Natural killer cell (primary cell): Measurements from ENCODE around the gene PDE5A. TPM values are rescaled to one million over a fixed set of nuclear protein-coding genes. Genes with fewer than 3 reads are reported as not detected.

Experiments
- ATAC-seq, 3 donors: fragments of 150-1000 bp in 2 of 3; fragments of 200-7000 bp in 1 of 3; cut with Tn5 transposase; 1 replicate in 1 of 3; 2 replicates in 2 of 3; pipeline ENCODE4 v1.10.0; 2021; ENCODE audit warnings: mild to moderate bottlenecking in 2 of 3, moderate library complexity in 2 of 3
- DNase-seq, 2 donors: peaks; one replicate each; pipeline versions ENCODE4 v3.0.0 to v3.0.0-alpha.2; 2013 to 2021; ENCODE audit warnings: mixed read lengths in 1 of 2
- H3K27ac ChIP-seq: one replicate; pipeline ENCODE4 v1.5.1; 2013; ENCODE audit warnings: mild to moderate bottlenecking, low read length
- H3K27me3 ChIP-seq: one replicate; pipeline ENCODE4 v1.6.1; 2013; ENCODE audit warnings: low read length; ENCODE audit not compliant: control insufficient read depth, insufficient read depth
- H3K36me3 ChIP-seq: one replicate; pipeline ENCODE4 v1.6.1; 2013; ENCODE audit warnings: low read length; ENCODE audit not compliant: control insufficient read depth, insufficient read depth
- H3K4me1 ChIP-seq: one replicate; pipeline ENCODE4 v1.6.1; 2013; ENCODE audit warnings: low read length; ENCODE audit not compliant: control insufficient read depth, insufficient read depth
- H3K4me3 ChIP-seq: one replicate; pipeline ENCODE4 v1.5.1; 2013; ENCODE audit warnings: low read length
- H3K9me3 ChIP-seq: one replicate; pipeline ENCODE4 v1.6.1; 2013; ENCODE audit warnings: low read length; ENCODE audit not compliant: control insufficient read depth, insufficient read depth
- H3K27ac Mint-ChIP-seq, 2 donors: one replicate each; pipeline ENCODE4 v1.8.0; 2022; ENCODE audit warnings: mild to moderate bottlenecking in 2 of 2, mixed read lengths in 2 of 2, moderate library complexity in 1 of 2
- H3K27me3 Mint-ChIP-seq, 2 donors: one replicate each; pipeline ENCODE4 v1.8.0; 2022; ENCODE audit warnings: low read depth in 2 of 2, mixed read lengths in 2 of 2
- H3K36me3 Mint-ChIP-seq: one replicate; pipeline ENCODE4 v1.8.0; 2022; ENCODE audit warnings: mixed read lengths
- H3K4me1 Mint-ChIP-seq, 2 donors: one replicate each; pipeline ENCODE4 v1.8.0; 2022; ENCODE audit warnings: mixed read lengths in 2 of 2
- H3K4me3 Mint-ChIP-seq: one replicate; pipeline ENCODE4 v1.8.0; 2022; ENCODE audit warnings: mild to moderate bottlenecking, moderate library complexity, mixed read lengths
- H3K9me3 Mint-ChIP-seq, 2 donors: one replicate each; pipeline ENCODE4 v1.8.0; 2022; ENCODE audit warnings: mixed read lengths in 2 of 2
- WGBS: methylation state at CpG from one replicate; pipeline ENCODE4 v1.1.7; 2013; ENCODE audit warnings: missing lambda C conversion rate; ENCODE audit not compliant: insufficient coverage; 5-methylcytosine and 5-hydroxymethylcytosine counted together
- intact Hi-C: fragments of 100-400 bp; cut with micrococcal nuclease; formaldehyde crosslinking; loops from one replicate; pipeline ENCODE4 v1.14.2; 2022
- total RNA-seq, 4 donors: library from RNA; stranded (reverse); fragments of 120-200 nt in 1 of 4; gene quantifications; one replicate each; pipeline versions ENCODE4 v1.2.3 to v1.2.4, GENCODE V29; 2013 to 2022
- TF ChIP-seq, protein P1 (sequence below): fragments of 200-600 bp; IDR thresholded peaks from one replicate; pipeline ENCODE4 v1.8.0; 2022; ENCODE audit warnings: antibody characterized with exemption

Gene PDE5A
- total RNA-seq, 3 donors from 2014 or later (not counting 1 experiment from before 2014, with no cell fraction given), result 2.1 to 4.0 (median 2.5) TPM

DNA sequence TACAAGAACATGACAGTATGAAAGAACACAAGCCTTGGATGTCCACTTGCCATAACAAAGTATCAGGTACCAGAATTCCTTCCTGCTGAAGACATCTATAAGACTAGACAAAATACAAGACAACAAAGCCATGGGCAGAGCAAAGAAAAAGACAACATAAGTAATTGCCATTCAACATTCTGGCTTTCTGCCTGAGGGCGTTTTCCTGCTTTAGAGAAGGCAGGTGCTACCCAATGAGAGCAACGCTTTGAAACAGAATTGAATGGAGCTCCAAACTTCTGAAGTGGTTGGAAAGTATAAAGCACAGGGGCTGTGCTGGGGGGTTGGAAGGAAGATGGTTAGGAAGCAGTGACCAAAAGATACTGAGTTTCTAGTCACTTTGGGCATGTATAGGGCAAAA is 30.1 kb downstream of the PDE5A start:
- Mint-ChIP-seq H3K9me3 (peaks cover 3 to 7% of the 10 kb centered on the region in 2 donors), H3K4me3 (no peak overlapping the region), H3K27me3 (peaks cover 0 to 5% of the 10 kb centered on the region in 2 donors), H3K4me1 (no peaks in the 10 kb centered on the region), H3K36me3 (no peaks in the 10 kb centered on the region), H3K27ac (no peak overlapping the region)
- Histone ChIP-seq H3K9me3 (no peaks in the 10 kb centered on the region), H3K4me3 (no peak overlapping the region), H3K27ac (no peak overlapping the region), H3K36me3 (no peaks in the 10 kb centered on the region), H3K4me1 (no peaks in the 10 kb centered on the region), H3K27me3 (no peaks in the 10 kb centered on the region)
- TF ChIP-seq, protein P1, sequence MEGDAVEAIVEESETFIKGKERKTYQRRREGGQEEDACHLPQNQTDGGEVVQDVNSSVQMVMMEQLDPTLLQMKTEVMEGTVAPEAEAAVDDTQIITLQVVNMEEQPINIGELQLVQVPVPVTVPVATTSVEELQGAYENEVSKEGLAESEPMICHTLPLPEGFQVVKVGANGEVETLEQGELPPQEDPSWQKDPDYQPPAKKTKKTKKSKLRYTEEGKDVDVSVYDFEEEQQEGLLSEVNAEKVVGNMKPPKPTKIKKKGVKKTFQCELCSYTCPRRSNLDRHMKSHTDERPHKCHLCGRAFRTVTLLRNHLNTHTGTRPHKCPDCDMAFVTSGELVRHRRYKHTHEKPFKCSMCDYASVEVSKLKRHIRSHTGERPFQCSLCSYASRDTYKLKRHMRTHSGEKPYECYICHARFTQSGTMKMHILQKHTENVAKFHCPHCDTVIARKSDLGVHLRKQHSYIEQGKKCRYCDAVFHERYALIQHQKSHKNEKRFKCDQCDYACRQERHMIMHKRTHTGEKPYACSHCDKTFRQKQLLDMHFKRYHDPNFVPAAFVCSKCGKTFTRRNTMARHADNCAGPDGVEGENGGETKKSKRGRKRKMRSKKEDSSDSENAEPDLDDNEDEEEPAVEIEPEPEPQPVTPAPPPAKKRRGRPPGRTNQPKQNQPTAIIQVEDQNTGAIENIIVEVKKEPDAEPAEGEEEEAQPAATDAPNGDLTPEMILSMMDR, result no peak
- DNase-seq (no peak), ATAC-seq (no peak)
- WGBS, result 81% methylated on average over 2 of the region's 2 CpGs
- intact Hi-C loops, result no loop called here

DNA sequence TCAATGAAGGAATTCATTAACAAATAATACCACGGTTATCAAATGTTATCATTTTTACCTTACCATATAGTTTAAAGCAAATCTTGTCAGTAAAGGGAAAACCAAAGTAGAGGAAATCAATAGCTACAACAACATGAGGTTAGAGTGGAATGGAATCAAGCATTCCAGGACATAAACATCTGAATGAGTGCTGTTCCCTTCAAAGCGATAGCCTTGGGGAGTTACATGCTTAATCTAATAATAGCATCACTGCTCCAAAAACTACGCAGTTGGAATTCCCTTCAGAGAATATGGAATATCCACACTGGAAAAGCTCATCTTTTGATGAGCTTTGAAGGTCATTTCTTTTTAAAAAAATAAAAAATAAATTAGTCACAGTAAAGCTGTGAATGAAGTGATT is 31.2 kb downstream of the PDE5A start:
- Mint-ChIP-seq H3K4me3 (no peak overlapping the region), H3K27ac (no peak overlapping the region), H3K9me3 (peaks cover 5 to 7% of the 10 kb centered on the region in 2 donors), H3K36me3 (no peaks in the 10 kb centered on the region), H3K27me3 (peaks cover 0 to 5% of the 10 kb centered on the region in 2 donors), H3K4me1 (no peaks in the 10 kb centered on the region)
- Histone ChIP-seq H3K4me3 (no peak overlapping the region), H3K36me3 (no peaks in the 10 kb centered on the region), H3K27me3 (no peaks in the 10 kb centered on the region), H3K4me1 (no peaks in the 10 kb centered on the region), H3K27ac (no peak overlapping the region), H3K9me3 (no peaks in the 10 kb centered on the region)
- 68% methylated on average over 2 of the region's 3 CpGs for WGBS
- intact Hi-C loops, result no loop called here
- no peak for ATAC-seq
- TF ChIP-seq, protein P1, result no peak
- DNase-seq, result no peak

DNA sequence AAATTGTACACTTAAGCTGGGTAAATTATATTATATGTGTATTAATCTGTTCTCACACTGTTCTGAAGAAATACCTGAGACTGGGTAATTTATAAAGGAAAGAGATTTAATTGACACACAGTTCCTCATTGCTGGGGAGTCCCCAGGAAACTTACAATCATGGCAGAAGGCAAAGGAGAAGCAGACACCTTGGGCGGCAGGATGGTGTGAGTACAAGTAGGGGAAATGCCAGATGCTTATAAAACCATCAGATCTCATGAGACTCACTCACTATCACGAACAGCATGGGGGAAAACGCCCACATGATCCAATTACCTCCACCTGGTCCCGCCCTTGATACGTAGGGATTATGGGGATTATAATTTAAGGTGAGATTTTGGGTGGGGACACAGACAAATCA is 34.9 kb downstream of the PDE5A start:
- H3K9me3 ChIP-seq, result no peaks in the 10 kb centered on the region
- TF ChIP-seq, protein P1, result no peak
- intact Hi-C loops, result no loop called here
- ATAC-seq (no peak), DNase-seq (no peak)
- peaks cover 4% of the 10 kb centered on the region in 2 donors for H3K9me3 Mint-ChIP-seq
- no peaks in the 10 kb centered on the region for H3K4me1 ChIP-seq
- H3K27me3 ChIP-seq, result no peaks in the 10 kb centered on the region
- 100% methylated on average over 1 of the region's 5 CpGs for WGBS
- no peak overlapping the region for H3K4me3 ChIP-seq
- H3K27ac Mint-ChIP-seq, result no peak overlapping the region
- H3K27ac ChIP-seq, result no peak overlapping the region
- H3K36me3 Mint-ChIP-seq, result no peaks in the 10 kb centered on the region
- no peaks in the 10 kb centered on the region for H3K4me1 Mint-ChIP-seq
- H3K36me3 ChIP-seq, result no peaks in the 10 kb centered on the region
- H3K4me3 Mint-ChIP-seq, result no peak overlapping the region
- H3K27me3 Mint-ChIP-seq, result peaks cover 0 to 2% of the 10 kb centered on the region in 2 donors

DNA sequence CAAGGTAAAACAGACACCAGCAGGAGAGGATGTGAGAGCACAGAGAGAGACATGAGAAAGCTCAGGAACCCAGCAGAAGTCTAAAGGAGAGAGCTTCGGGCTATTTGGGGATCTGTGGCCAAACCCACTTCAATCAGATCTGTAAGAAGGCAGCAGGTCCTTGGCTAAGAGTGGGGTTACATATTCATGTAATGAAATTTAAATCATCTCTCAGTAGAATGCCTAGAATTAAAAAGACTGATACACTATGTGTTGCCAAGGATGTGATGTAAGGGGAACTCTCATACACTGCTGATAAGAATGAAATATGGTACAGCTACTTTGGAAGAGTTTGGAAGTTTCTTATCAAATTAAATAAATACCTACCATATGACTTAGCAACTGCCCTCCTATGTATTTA is 35.8 kb downstream of the PDE5A start:
- no peaks in the 10 kb centered on the region for H3K4me1 Mint-ChIP-seq
- no peak overlapping the region for H3K27ac Mint-ChIP-seq
- Histone ChIP-seq H3K27ac (no peak overlapping the region), H3K36me3 (no peaks in the 10 kb centered on the region), H3K27me3 (no peaks in the 10 kb centered on the region), H3K9me3 (no peaks in the 10 kb centered on the region), H3K4me1 (no peaks in the 10 kb centered on the region), H3K4me3 (no peak overlapping the region)
- H3K4me3 Mint-ChIP-seq, result no peak overlapping the region
- DNase-seq (no peak), ATAC-seq (no peak)
- WGBS, result 75% methylated on average over 1 of the region's 1 CpG
- intact Hi-C loops, result no loop called here
- TF ChIP-seq, protein P1, result no peak
- H3K27me3 Mint-ChIP-seq, result no peaks in the 10 kb centered on the region
- peaks cover 0 to 2% of the 10 kb centered on the region in 2 donors for H3K9me3 Mint-ChIP-seq
- H3K36me3 Mint-ChIP-seq, result no peaks in the 10 kb centered on the region
